K562 (cell line): ENCODE data around the gene TEX264. TPM values are rescaled to one million over a fixed set of nuclear protein-coding genes. Genes with fewer than 3 reads are reported as not detected.

Experiments used
- CHD2 ChIP-seq: IDR thresholded peaks from 2 replicates; pipeline ENCODE4 v1.6.1; 2011; ENCODE audit warnings: low read depth, low read length
- CTCF ChIP-seq, 3 experiments: IDR thresholded peaks in 2 of 3; conservative IDR thresholded peaks in 1 of 3; 2 replicates each; pipeline ENCODE4 v1.5.1; 2011 to 2012; ENCODE audit warnings: low read length in 3 of 3, mild to moderate bottlenecking in 3 of 3, control low read depth in 2 of 3, improper control_type of control experiment in 1 of 3, inconsistent platforms in 1 of 3, low read depth in 1 of 3, mixed read lengths in 1 of 3, moderate library complexity in 1 of 3; ENCODE audit not compliant: insufficient read depth in 2 of 3
- DEAF1 ChIP-seq: fragments of 450-650 bp; formaldehyde crosslinking; IDR thresholded peaks from 2 replicates; pipeline ENCODE4 v1.4.0; 2020; ENCODE audit warnings: mild to moderate bottlenecking, moderate library complexity
- E2F5 ChIP-seq: sonication (generic); formaldehyde crosslinking; IDR thresholded peaks from 2 replicates; pipeline ENCODE4 v1.8.0; 2022; ENCODE audit warnings: mild to moderate bottlenecking, missing genetic modification reagents
- ETS2 ChIP-seq: IDR thresholded peaks from 2 replicates; pipeline ENCODE4 v1.6.1; 2016; ENCODE audit warnings: borderline replicate concordance, missing genetic modification characterization, mild to moderate bottlenecking, moderate library complexity, missing compliant biosample characterization; ENCODE audit not compliant: poor library complexity, severe bottlenecking
- GTF2E2 ChIP-seq: fragments of 200-800 bp; sonication (Bioruptor generic); IDR thresholded peaks from 2 replicates; pipeline ENCODE4 v1.6.1; 2016; ENCODE audit warnings: missing genetic modification characterization, missing compliant biosample characterization
- MTA1 ChIP-seq: fragments of 450-650 bp; IDR thresholded peaks from 2 replicates; pipeline ENCODE4 v1.6.1; 2017; ENCODE audit warnings: borderline replicate concordance
- NEUROD1 ChIP-seq: fragments of 150-350 bp; IDR thresholded peaks from 2 replicates; pipeline ENCODE4 v1.6.1; 2014; ENCODE audit warnings: borderline replicate concordance, low read length, low read depth; ENCODE audit not compliant: partially characterized antibody
- NFE2 ChIP-seq: IDR thresholded peaks from 2 replicates; pipeline ENCODE4 v1.6.1; 2014; ENCODE audit warnings: antibody characterized with exemption, low read depth
- PKNOX1 ChIP-seq: fragments of 450-650 bp; IDR thresholded peaks from 2 replicates; pipeline ENCODE4 v1.6.1; 2016
- REST ChIP-seq, 2 experiments: fragments of 450-650 bp; formaldehyde crosslinking in 1 of 2; IDR thresholded peaks; 2 replicates each; pipeline versions ENCODE4 v1.4.0 to v1.6.1; 2014 to 2020; ENCODE audit warnings: mild to moderate bottlenecking in 2 of 2, borderline replicate concordance in 1 of 2, low read depth in 1 of 2
- ZSCAN32 ChIP-seq: fragments of 450-650 bp; formaldehyde crosslinking; IDR thresholded peaks from 2 replicates; pipeline ENCODE4 v1.4.0; 2020; ENCODE audit warnings: mild to moderate bottlenecking, moderate library complexity
- polyA plus RNA-seq, 8 experiments: library from polyadenylated mRNA; depleted of rRNA in 4 of 8; stranded (reverse) in 5 of 8; unstranded in 3 of 8; fragments of >200 nt; fragmentation: Nextera tagmentation in 2 of 8; fragmentation: Illumina TruSeq in 1 of 8; extraction: Ambion mirVana in 2 of 8; extraction: Trizol in 1 of 8; gene quantifications; 2 replicates each; pipeline versions ENCODE4 v1.2.1 to v1.2.3, GENCODE V29; 2011 to 2014; ENCODE audit warnings: inconsistent platforms in 1 of 8, missing spikeins in 1 of 8
- total RNA-seq, 7 experiments: library from RNA; depleted of rRNA in 6 of 7; stranded (reverse); fragments of >200 nt in 6 of 7; fragmentation: Illumina TruSeq in 2 of 7; extraction: Trizol in 2 of 7; gene quantifications; 2 replicates each; pipeline versions ENCODE4 v1.2.1 to v1.2.3, GENCODE V29; 2011 to 2021; ENCODE audit warnings: low replicate concordance in 1 of 7

Gene TEX264
- total and polyA plus RNA-seq, 9 of the 15 experiments (the other 6 are each of a cell fraction or from before 2014, with no cell fraction given), result 4.1 to 47.0 (median 31.0) TPM

- TF ChIP-seq NEUROD1 (peak; percentile 14), GTF2E2 (tag) (no peak), PKNOX1 (no peak), ETS2 (tag) (no peak), MTA1 (no peak), CTCF (IDR thresholded peaks at IDR 0.05 in 2 of 3, conservative IDR thresholded peaks at IDR 0.05 in 1 of 3; ENCODE audit: insufficient read depth in 2 of 3, low read depth in 1 of 3, low read length in 3 of 3) (peak; percentile 90 to 99 (median 99)), REST (IDR thresholded peaks at IDR 0.05; ENCODE audit: borderline replicate concordance) (peak; percentile 76; the same call in 1 of the 2 replicates), REST (CRISPR knock-in tag; IDR thresholded peaks at IDR 0.05; ENCODE audit: low read depth) (no peak), NFE2 (no peak), CHD2 (no peak), E2F5 (CRISPR knock-in tag) (no peak), ZSCAN32 (CRISPR knock-in tag) (no peak), DEAF1 (CRISPR knock-in tag) (0 out of 2 replicates have a peak, but pooled peaks have one; percentile 37)
Measured at GRCh38 chr3:51637941-51638471, 33.0 kb upstream of the TEX264 start (continued).
